ENCODE data around the gene SYT11.

Gene SYT11

GRCh38 chr1:155934097-155934935 is 74.9 kb downstream of the SYT11 start, which contains the start of gene KHDC4:
TSS of gene KHDC4 (minus strand) at chr1:155934413. CDS start at chr1:155934373, 40 bp downstream.
- DNase-seq (ENCODE audit: low read depth in 2 of 2): peak; percentile 86 to 87

Data from stimulated activated CD8-positive, alpha-beta memory T cell treated with anti-CD3 and anti-CD28 coated beads, Interleukin-15, amount 100 ng/mL, for 4 hours (primary cell).